Placental pericyte (primary cell): Measurements from ENCODE around the gene NAALADL1. TPM values are rescaled to one million over a fixed set of nuclear protein-coding genes. Genes with fewer than 3 reads are reported as not detected.

ENCODE experiments used
- small RNA-seq: library from RNA; depleted of rRNA; stranded (forward); fragments of <200 nt; gene quantifications from one replicate; pipeline ENCODE3, GENCODE V24; 2012; ENCODE audit warnings: low replicate concordance
- total RNA-seq: library from RNA; depleted of rRNA; stranded (reverse); fragments of >200 nt; gene quantifications from 2 replicates; pipeline ENCODE4 v1.2.3, GENCODE V29; 2012

Gene NAALADL1
- total RNA-seq, result 6.8 and 11.0 TPM in 2 replicates

GRCh38 chr11:65058419-65059054 is at the start of gene NAALADL1:
NAALADL1 (minus strand) TSS chr11:65058553; CDS start chr11:65058521, 32 bp downstream.

GRCh38 chr11:65095974-65096806 is 37.8 kb upstream of the NAALADL1 start, which contains the start of gene VPS51:
VPS51 (plus strand) TSS chr11:65096214; CDS start chr11:65096251, 37 bp downstream.

GRCh38 chr11:65083834-65084597 is 25.7 kb upstream of the NAALADL1 start, which contains the start of the genes CDCA5 and ZFPL1:
CDCA5 (minus strand) TSS chr11:65084040; CDS start chr11:65083978, 62 bp downstream.
ZFPL1 (plus strand) TSS chr11:65084222; CDS start chr11:65084699, 477 bp downstream.

GRCh38 chr11:65040847-65041622 is 17.3 kb downstream of the NAALADL1 start, which contains the start of gene SAC3D1:
SAC3D1 (plus strand) TSS chr11:65041210; CDS start chr11:65041293, 83 bp downstream.

GRCh38 chr11:65027213-65028067 is 30.9 kb downstream of the NAALADL1 start, which contains the start of gene SNX15:
SNX15 (plus strand) TSS chr11:65027439; CDS start chr11:65027538, 99 bp downstream.

GRCh38 chr11:65013888-65014725 is 44.2 kb downstream of the NAALADL1 start, which contains the start of gene ARL2:
ARL2 (plus strand) TSS chr11:65014160; CDS start chr11:65014208, 48 bp downstream.

GRCh38 chr11:64996710-64997380 is 61.5 kb downstream of the NAALADL1 start, which contains the start of gene BATF2:
BATF2 (minus strand) TSS chr11:64996971; CDS start chr11:64996914, 57 bp downstream.

Small RNAs within 50 kb of the gene (small RNA-seq; reads per million reads assigned to genes)
- gene MIR6879, result not detected
- gene SNX15, result not detected

Other genes starting within 250 kb of the NAALADL1 start
- gene MEN1, start 248.0 kb downstream of the NAALADL1 start, total RNA-seq, result 20.4 and 25.5 TPM in 2 replicates
- gene CDC42BPG, start 213.9 kb downstream of the NAALADL1 start, total RNA-seq, result 0.14 and 0.22 TPM in 2 replicates
- 120 and 163 TPM in 2 replicates for gene EHD1, start 179.9 kb downstream of the NAALADL1 start, total RNA-seq
- 23.9 and 28.2 TPM in 2 replicates for gene ATG2A, start 141.3 kb downstream of the NAALADL1 start, total RNA-seq
- 11.6 and 19.0 TPM in 2 replicates for gene PPP2R5B, start 133.9 kb downstream of the NAALADL1 start, total RNA-seq
- not detected in 2 replicates for gene GPHA2, start 122.7 kb downstream of the NAALADL1 start, total RNA-seq
- not detected in 2 replicates for gene MAJIN, start 86.4 kb downstream of the NAALADL1 start, total RNA-seq
- 1.8 and 2.6 TPM in 2 replicates for gene BATF2, start 61.6 kb downstream of the NAALADL1 start, total RNA-seq
- gene ARL2, start 44.4 kb downstream of the NAALADL1 start, total RNA-seq, result 61.0 and 80.1 TPM in 2 replicates
- gene SNX15, start 31.1 kb downstream of the NAALADL1 start, total RNA-seq, result 13.8 and 18.3 TPM in 2 replicates
- gene SAC3D1, start 17.3 kb downstream of the NAALADL1 start, total RNA-seq, result 6.3 and 19.3 TPM in 2 replicates
- gene CDCA5, start 25.5 kb upstream of the NAALADL1 start, total RNA-seq, result 1.1 and 32.4 TPM in 2 replicates
- gene ZFPL1, start 25.7 kb upstream of the NAALADL1 start, total RNA-seq, result 46.5 and 68.5 TPM in 2 replicates
- gene VPS51, start 37.7 kb upstream of the NAALADL1 start, total RNA-seq, result 186 and 248 TPM in 2 replicates
- 13.3 and 65.0 TPM in 2 replicates for gene TM7SF2, start 53.3 kb upstream of the NAALADL1 start, total RNA-seq
- 15.8 and 22.5 TPM in 2 replicates for gene ZNHIT2, start 59.1 kb upstream of the NAALADL1 start, total RNA-seq
- 107 and 347 TPM in 2 replicates for gene FAU, start 63.6 kb upstream of the NAALADL1 start, total RNA-seq
- 53.4 and 89.2 TPM in 2 replicates for gene MRPL49, start 63.8 kb upstream of the NAALADL1 start, total RNA-seq
- gene SYVN1, start 76.0 kb upstream of the NAALADL1 start, total RNA-seq, result 31.1 and 197 TPM in 2 replicates
- not detected in 2 replicates for gene SPDYC, start 111.7 kb upstream of the NAALADL1 start, total RNA-seq
- gene CAPN1, start 123.4 kb upstream of the NAALADL1 start, total RNA-seq, result 184 and 242 TPM in 2 replicates
- 2.6 and 28.2 TPM in 2 replicates for gene POLA2, start 203.4 kb upstream of the NAALADL1 start, total RNA-seq